HEK293 (cell line): ENCODE measurements around the gene HNRNPUL1.

Experiments
- CTCF ChIA-PET: fragments of 350-600 bp; formaldehyde crosslinking; extraction: SDS; loops from one replicate; lab custom pipeline; 2021; ENCODE audit warnings: antibody characterized with exemption; lab: Yijun Ruan, JAX
- POLR2A ChIA-PET: fragments of 300-600 bp; formaldehyde crosslinking; extraction: SDS; loops from one replicate; lab custom pipeline; 2020; ENCODE audit warnings: antibody characterized with exemption, inconsistent platforms; lab: Yijun Ruan, JAX
- H3K27ac ChIP-seq: fragments of 200-500 bp; sonication (Bioruptor generic); 2 replicates; pipeline ENCODE4 v1.5.1; 2014; ENCODE audit warnings: low read depth, low read length, control low read depth, inconsistent platforms; ENCODE audit errors: extremely low read depth
- H3K36me3 ChIP-seq, 2 experiments: fragments of 200-500 bp in 1 of 2; sonication (Bioruptor generic) in 1 of 2; 1 replicate in 1 of 2; 2 replicates in 1 of 2; pipeline ENCODE4 v1.5.1; 2014 to 2017; ENCODE audit warnings: inconsistent platforms in 2 of 2, low read length in 2 of 2; ENCODE audit not compliant: control insufficient read depth in 2 of 2, insufficient read depth in 1 of 2
- H3K4me1 ChIP-seq: fragments of 200-500 bp; sonication (Bioruptor generic); 2 replicates; pipeline ENCODE4 v1.5.1; 2014; ENCODE audit warnings: mild to moderate bottlenecking, low read length, inconsistent platforms; ENCODE audit not compliant: control insufficient read depth, insufficient read depth
- H3K4me3 ChIP-seq: 2 replicates; pipeline ENCODE4 v1.5.1; 2011; ENCODE audit warnings: low read depth, mild to moderate bottlenecking, control low read depth, low read length, moderate library complexity
- H3K9me3 ChIP-seq: fragments of 200-500 bp; sonication (Bioruptor generic); 2 replicates; pipeline ENCODE4 v1.5.1; 2014; ENCODE audit warnings: low read depth, low read length, inconsistent platforms; ENCODE audit not compliant: control insufficient read depth, insufficient read depth
- AEBP2 ChIP-seq: fragments of 450-650 bp; formaldehyde crosslinking; IDR thresholded peaks from 2 replicates; pipeline ENCODE4 v1.5.1; 2016; ENCODE audit warnings: missing biosample characterization, missing genetic modification characterization, borderline replicate concordance
- HOXD13 ChIP-seq: sonication (generic); formaldehyde crosslinking; IDR thresholded peaks from 2 replicates; pipeline ENCODE4 v1.8.0; 2022; ENCODE audit warnings: missing genetic modification reagents, borderline replicate concordance
- PRDM10 ChIP-seq: fragments of 450-650 bp; formaldehyde crosslinking; IDR thresholded peaks from 2 replicates; pipeline ENCODE4 v1.5.1; 2016; ENCODE audit warnings: missing biosample characterization, missing genetic modification characterization
- TCF7L2 ChIP-seq: IDR thresholded peaks from 2 replicates; pipeline ENCODE4 v1.6.1; 2011; ENCODE audit warnings: low read depth, mild to moderate bottlenecking, inconsistent platforms, low read length, moderate library complexity, borderline replicate concordance
- ZBTB11 ChIP-seq: fragments of 450-650 bp; formaldehyde crosslinking; conservative IDR thresholded peaks from 2 replicates; pipeline ENCODE4 v1.5.1; 2016; ENCODE audit warnings: low read depth, missing biosample characterization, missing genetic modification characterization
- ZBTB6 ChIP-seq: fragments of 450-650 bp; formaldehyde crosslinking; IDR thresholded peaks from 2 replicates; pipeline ENCODE4 v1.5.1; 2017; ENCODE audit warnings: missing biosample characterization, missing genetic modification characterization
- ZFHX2 ChIP-seq: fragments of 450-650 bp; formaldehyde crosslinking; conservative IDR thresholded peaks from 2 replicates; pipeline ENCODE4 v1.5.1; 2016; ENCODE audit warnings: missing biosample characterization, missing genetic modification characterization
- ZNF157 ChIP-seq: fragments of 450-650 bp; formaldehyde crosslinking; IDR thresholded peaks from 2 replicates; pipeline ENCODE4 v1.5.1; 2016; ENCODE audit warnings: missing biosample characterization, missing genetic modification characterization
- ZNF174 ChIP-seq: fragments of 450-650 bp; formaldehyde crosslinking; IDR thresholded peaks from 2 replicates; pipeline ENCODE4 v1.5.0; 2017; ENCODE audit warnings: missing biosample characterization, mild to moderate bottlenecking, missing genetic modification characterization
- ZNF184 ChIP-seq: fragments of 450-650 bp; IDR thresholded peaks from 2 replicates; pipeline ENCODE4 v1.5.1; 2018; ENCODE audit warnings: missing biosample characterization, mild to moderate bottlenecking, missing genetic modification characterization
- ZNF223 ChIP-seq: fragments of 450-650 bp; formaldehyde crosslinking; IDR thresholded peaks from 2 replicates; pipeline ENCODE4 v1.5.1; 2016; ENCODE audit warnings: missing biosample characterization, missing genetic modification characterization
- ZNF26 ChIP-seq: fragments of 450-650 bp; formaldehyde crosslinking; IDR thresholded peaks from 2 replicates; pipeline ENCODE4 v1.5.1; 2016; ENCODE audit warnings: missing biosample characterization, missing genetic modification characterization
- ZNF354C ChIP-seq: fragments of 450-650 bp; formaldehyde crosslinking; IDR thresholded peaks from 2 replicates; pipeline ENCODE4 v1.5.1; 2016; ENCODE audit warnings: missing biosample characterization, missing genetic modification characterization, low read depth, borderline replicate concordance
- ZNF449 ChIP-seq: fragments of 450-650 bp; formaldehyde crosslinking; IDR thresholded peaks from 2 replicates; pipeline ENCODE4 v1.5.1; 2017; ENCODE audit warnings: missing biosample characterization, mild to moderate bottlenecking, missing genetic modification characterization, moderate library complexity
- ZNF48 ChIP-seq: fragments of 450-650 bp; formaldehyde crosslinking; IDR thresholded peaks from 2 replicates; pipeline ENCODE4 v1.5.1; 2016; ENCODE audit warnings: missing biosample characterization, missing genetic modification characterization
- ZNF518A ChIP-seq: fragments of 450-650 bp; formaldehyde crosslinking; conservative IDR thresholded peaks from 2 replicates; pipeline ENCODE4 v1.5.1; 2016; ENCODE audit warnings: low read depth, missing biosample characterization, missing genetic modification characterization

HNRNPUL1 gene

GRCh38 chr19:41249707-41250423, 14.3 kb upstream of the HNRNPUL1 start (continued):
- TF ChIP-seq PRDM10 (peak; percentile 76), ZBTB6 (peak; percentile 16; the same call in 1 of the 2 replicates), ZNF157 (tag by site-specific recombination) (no peak), ZBTB11 (peak; percentile 84), ZNF184 (tag by site-specific recombination) (no peak), ZNF48 (no peak), ZNF518A (tag by site-specific recombination) (no peak)

- no peak overlapping the region for H3K27ac ChIP-seq
- no peak for TF ChIP-seq HOXD13 (CRISPR knock-in tag)
- no peak for TF ChIP-seq AEBP2 (tag by site-specific recombination)
- no peak for TF ChIP-seq ZNF354C (tag by site-specific recombination)
- TF ChIP-seq ZFHX2 (tag by site-specific recombination): no peak
- no peak for TF ChIP-seq ZNF26 (tag by site-specific recombination)
- no peak for TF ChIP-seq ZNF449 (tag by site-specific recombination)
- TF ChIP-seq ZNF174 (tag by site-specific recombination): no peak
- no peak for TF ChIP-seq ZNF223
- no peak for TF ChIP-seq TCF7L2
- TF ChIP-seq, all 188 proteins: peak for 0
- Histone ChIP-seq H3K36me3 (no peaks in the 10 kb centered on the region), H3K9me3 (no peaks in the 10 kb centered on the region), H3K4me1 (no peaks in the 10 kb centered on the region), H3K4me3 (no peak overlapping the region)
- ChIA-PET CTCF (interaction anchor here (1.8 kb wide), 1 partner anchor 9 kb away, joined by 6 read pairs; no protein-coding TSS in a partner anchor), POLR2A (no interaction called here)
Measured at GRCh38 chr19:41253660-41254059, 10.5 kb upstream of the HNRNPUL1 start.
